Gastrocnemius medialis (tissue), 4 donors: Measurements from ENCODE around the gene LONRF2. TPM values are rescaled to one million over a fixed set of nuclear protein-coding genes. Genes with fewer than 3 reads are reported as not detected.

Source experiments
- ATAC-seq, 2 donors: fragments of 150-250 bp; one replicate each; pipeline ENCODE4 v1.9.1; 2016
- DNase-seq, 2 donors: peaks; one replicate each; pipeline ENCODE4 v3.0.0-alpha.2; 2019
- H3K27ac ChIP-seq, 4 donors: fragments of 200-600 bp; sonication (generic); 1 replicate in 1 of 4; 2 replicates in 3 of 4; pipeline ENCODE4 v1.5.1; 2016 to 2018; ENCODE audit warnings: mild to moderate bottlenecking in 2 of 4, moderate library complexity in 1 of 4
- H3K27me3 ChIP-seq, 3 donors: fragments of 200-600 bp; sonication (generic) in 2 of 3; 1 replicate in 1 of 3; 2 replicates in 2 of 3; pipeline versions ENCODE4 v1.5.1 to v1.6.0; 2016 to 2019; ENCODE audit warnings: mild to moderate bottlenecking in 1 of 3, moderate library complexity in 1 of 3
- H3K36me3 ChIP-seq, 2 donors: fragments of 200-600 bp; sonication (generic) in 1 of 2; one replicate each; pipeline ENCODE4 v1.5.1; 2017 to 2018
- H3K4me1 ChIP-seq, 2 donors: fragments of 200-600 bp; sonication (generic) in 1 of 2; one replicate each; pipeline ENCODE4 v1.5.1; 2016 to 2017; ENCODE audit warnings: mild to moderate bottlenecking in 2 of 2
- H3K4me3 ChIP-seq, 4 donors: fragments of 200-600 bp; sonication (generic) in 3 of 4; 1 replicate in 1 of 4; 2 replicates in 3 of 4; pipeline ENCODE4 v1.5.1; 2016 to 2019; ENCODE audit warnings: mild to moderate bottlenecking in 2 of 4
- H3K9me3 ChIP-seq, 3 donors: fragments of 200-600 bp; sonication (generic) in 2 of 3; 1 replicate in 1 of 3; 2 replicates in 2 of 3; pipeline ENCODE4 v1.5.1; 2016 to 2019
- CTCF ChIP-seq, 5 experiments: fragments of 450-650 bp in 3 of 5; fragments of 200-600 bp in 2 of 5; sonication (generic) in 2 of 5; IDR thresholded peaks in 4 of 5; conservative IDR thresholded peaks in 1 of 5; 1 replicate in 4 of 5; 2 replicates in 1 of 5; pipeline ENCODE4 v1.5.1; 2016 to 2019; ENCODE audit warnings: antibody characterized with exemption in 5 of 5, mild to moderate bottlenecking in 3 of 5, moderate library complexity in 3 of 5
- POLR2A ChIP-seq, 2 donors: fragments of 450-650 bp; IDR thresholded peaks; one replicate each; pipeline ENCODE4 v1.6.1; 2017; ENCODE audit warnings: antibody characterized with exemption in 2 of 2, mild to moderate bottlenecking in 2 of 2, moderate library complexity in 2 of 2
- in situ Hi-C, 4 donors: fragments of 200-750 bp; cut with MboI; loops; one replicate each; pipeline versions ENCODE4 v1.15.0 to v1.8.0; 2017; ENCODE audit warnings: low sequenced_read_pairs in 4 of 4
- intact Hi-C: fragments of 100-400 bp; cut with DNase I; formaldehyde crosslinking; loops from one replicate; pipeline ENCODE4 v1.15.1; 2023; ENCODE audit warnings: low total_unique reads
- total RNA-seq, 4 donors: library from RNA; depleted of rRNA; stranded (reverse); fragments of >200 nt; gene quantifications; one replicate each; pipeline versions ENCODE4 v1.1.0 to v1.2.3, GENCODE V29; 2016

Gene LONRF2
- total RNA-seq, 4 donors from 2014 or later: 5.0 to 8.8 (median 7.6) TPM

- no peak for DNase-seq
- H3K4me1 ChIP-seq: no peaks in the 10 kb centered on the region
- H3K27ac ChIP-seq: no peak overlapping the region
- intact Hi-C loops: no loop called here
- no peak for ATAC-seq
- H3K9me3 ChIP-seq: no peaks in the 10 kb centered on the region
- TF ChIP-seq POLR2A (IDR thresholded peaks at IDR 0.05) (no peak), CTCF (IDR thresholded peaks at IDR 0.05 in 4 of 5, conservative IDR thresholded peaks at IDR 0.05 in 1 of 5) (no peak)
- no peak overlapping the region for H3K4me3 ChIP-seq
- in situ Hi-C loops: no loop called here
- no peaks in the 10 kb centered on the region for H3K27me3 ChIP-seq
- no peaks in the 10 kb centered on the region for H3K36me3 ChIP-seq
Measured at GRCh38 chr2:100270381-100271146, 51.7 kb downstream of the LONRF2 start.

- Histone ChIP-seq H3K27me3 (no peaks in the 10 kb centered on the region), H3K4me3 (no peak overlapping the region), H3K27ac (no peak overlapping the region), H3K4me1 (no peaks in the 10 kb centered on the region), H3K9me3 (no peaks in the 10 kb centered on the region), H3K36me3 (no peaks in the 10 kb centered on the region)
- intact Hi-C loops: no loop called here
- in situ Hi-C loops: loop anchor here in 3 of 4 donors (5.0 to 10.0 kb wide), 3 partner anchors 107 to 115 kb away; no protein-coding TSS in a partner anchor
- ATAC-seq (no peak), DNase-seq (no peak)
- TF ChIP-seq CTCF (IDR thresholded peaks at IDR 0.05 in 4 of 5, conservative IDR thresholded peaks at IDR 0.05 in 1 of 5) (no peak), POLR2A (IDR thresholded peaks at IDR 0.05) (no peak)
Measured at GRCh38 chr2:100269889-100270288, 52.4 kb downstream of the LONRF2 start.

- in situ Hi-C loops: loop anchor here in 3 of 4 donors (5.0 to 10.0 kb wide), 3 partner anchors 108 to 116 kb away; no protein-coding TSS in a partner anchor
- ATAC-seq (no peak), DNase-seq (no peak)
- H3K4me1 ChIP-seq: no peaks in the 10 kb centered on the region
- no peaks in the 10 kb centered on the region for H3K9me3 ChIP-seq
- no peak overlapping the region for H3K4me3 ChIP-seq
- no peaks in the 10 kb centered on the region for H3K36me3 ChIP-seq
- H3K27ac ChIP-seq: no peak overlapping the region
- no peak for TF ChIP-seq CTCF (IDR thresholded peaks at IDR 0.05 in 4 of 5, conservative IDR thresholded peaks at IDR 0.05 in 1 of 5)
- no peaks in the 10 kb centered on the region for H3K27me3 ChIP-seq
- intact Hi-C loops: no loop called here
Measured at GRCh38 chr2:100268986-100269385, 53.3 kb downstream of the LONRF2 start.

GRCh38 chr2:100267751-100268150 is 54.5 kb downstream of the LONRF2 start:
- intact Hi-C loops (no loop called here), in situ Hi-C loops (loop anchor here in 3 of 4 donors (5.0 to 10.0 kb wide), 3 partner anchors 110 to 117 kb away; no protein-coding TSS in a partner anchor)
- TF ChIP-seq CTCF (IDR thresholded peaks at IDR 0.05 in 4 of 5, conservative IDR thresholded peaks at IDR 0.05 in 1 of 5) (no peak), POLR2A (IDR thresholded peaks at IDR 0.05) (no peak)
- H3K36me3 ChIP-seq: no peaks in the 10 kb centered on the region
- H3K27me3 ChIP-seq: no peaks in the 10 kb centered on the region
- ATAC-seq (no peak), DNase-seq (no peak)
- no peaks in the 10 kb centered on the region for H3K4me1 ChIP-seq
- H3K4me3 ChIP-seq: no peak overlapping the region
- H3K27ac ChIP-seq: no peak overlapping the region
- H3K9me3 ChIP-seq: no peaks in the 10 kb centered on the region
